Natural killer cell (primary cell): Measurements from ENCODE around the gene SMIM32. TPM values are rescaled to one million over a fixed set of nuclear protein-coding genes. Genes with fewer than 3 reads are reported as not detected.

Experiments
- ATAC-seq, 3 donors: fragments of 150-1000 bp in 2 of 3; fragments of 200-7000 bp in 1 of 3; cut with Tn5 transposase; 1 replicate in 1 of 3; 2 replicates in 2 of 3; pipeline ENCODE4 v1.10.0; 2021; ENCODE audit warnings: mild to moderate bottlenecking in 2 of 3, moderate library complexity in 2 of 3
- DNase-seq, 2 donors: peaks; one replicate each; pipeline versions ENCODE4 v3.0.0 to v3.0.0-alpha.2; 2013 to 2021; ENCODE audit warnings: mixed read lengths in 1 of 2
- H3K27ac ChIP-seq: one replicate; pipeline ENCODE4 v1.5.1; 2013; ENCODE audit warnings: mild to moderate bottlenecking, low read length
- H3K27me3 ChIP-seq: one replicate; pipeline ENCODE4 v1.6.1; 2013; ENCODE audit warnings: low read length; ENCODE audit not compliant: control insufficient read depth, insufficient read depth
- H3K36me3 ChIP-seq: one replicate; pipeline ENCODE4 v1.6.1; 2013; ENCODE audit warnings: low read length; ENCODE audit not compliant: control insufficient read depth, insufficient read depth
- H3K4me1 ChIP-seq: one replicate; pipeline ENCODE4 v1.6.1; 2013; ENCODE audit warnings: low read length; ENCODE audit not compliant: control insufficient read depth, insufficient read depth
- H3K4me3 ChIP-seq: one replicate; pipeline ENCODE4 v1.5.1; 2013; ENCODE audit warnings: low read length
- H3K9me3 ChIP-seq: one replicate; pipeline ENCODE4 v1.6.1; 2013; ENCODE audit warnings: low read length; ENCODE audit not compliant: control insufficient read depth, insufficient read depth
- H3K27ac Mint-ChIP-seq, 2 donors: one replicate each; pipeline ENCODE4 v1.8.0; 2022; ENCODE audit warnings: mild to moderate bottlenecking in 2 of 2, mixed read lengths in 2 of 2, moderate library complexity in 1 of 2
- H3K27me3 Mint-ChIP-seq, 2 donors: one replicate each; pipeline ENCODE4 v1.8.0; 2022; ENCODE audit warnings: low read depth in 2 of 2, mixed read lengths in 2 of 2
- H3K36me3 Mint-ChIP-seq: one replicate; pipeline ENCODE4 v1.8.0; 2022; ENCODE audit warnings: mixed read lengths
- H3K4me1 Mint-ChIP-seq, 2 donors: one replicate each; pipeline ENCODE4 v1.8.0; 2022; ENCODE audit warnings: mixed read lengths in 2 of 2
- H3K4me3 Mint-ChIP-seq: one replicate; pipeline ENCODE4 v1.8.0; 2022; ENCODE audit warnings: mild to moderate bottlenecking, moderate library complexity, mixed read lengths
- H3K9me3 Mint-ChIP-seq, 2 donors: one replicate each; pipeline ENCODE4 v1.8.0; 2022; ENCODE audit warnings: mixed read lengths in 2 of 2
- CTCF ChIP-seq: fragments of 200-600 bp; IDR thresholded peaks from one replicate; pipeline ENCODE4 v1.8.0; 2022; ENCODE audit warnings: antibody characterized with exemption
- intact Hi-C: fragments of 100-400 bp; cut with micrococcal nuclease; formaldehyde crosslinking; loops from one replicate; pipeline ENCODE4 v1.14.2; 2022
- total RNA-seq, 4 donors: library from RNA; stranded (reverse); fragments of 120-200 nt in 1 of 4; gene quantifications; one replicate each; pipeline versions ENCODE4 v1.2.3 to v1.2.4, GENCODE V29; 2013 to 2022

SMIM32 gene
- total RNA-seq, 3 donors from 2014 or later (not counting 1 experiment from before 2014, with no cell fraction given): not detected

- Mint-ChIP-seq H3K4me3 (no peak overlapping the region), H3K27me3 (no peaks in the 10 kb centered on the region), H3K36me3 (no peaks in the 10 kb centered on the region), H3K27ac (no peak overlapping the region), H3K9me3 (no peaks in the 10 kb centered on the region), H3K4me1 (peaks cover 21 to 32% of the 10 kb centered on the region in 2 donors)
- intact Hi-C loops: no loop called here
- H3K4me3 ChIP-seq: no peak overlapping the region
- no peak for TF ChIP-seq CTCF
- H3K36me3 ChIP-seq: no peaks in the 10 kb centered on the region
- no peaks in the 10 kb centered on the region for H3K4me1 ChIP-seq
- ATAC-seq (no peak), DNase-seq (no peak)
- H3K27me3 ChIP-seq: no peaks in the 10 kb centered on the region
- H3K9me3 ChIP-seq: no peaks in the 10 kb centered on the region
- H3K27ac ChIP-seq: no peak overlapping the region
These were observed 51.4 kb downstream of the SMIM32 start for GRCh38 chr5:136141561-136141960.

Other genes with a start within 250 kb of the SMIM32 start
- not detected for gene LECT2, start 238.2 kb downstream of the SMIM32 start, total RNA-seq
- gene TGFBI, start 164.2 kb downstream of the SMIM32 start, total RNA-seq: 10 to 100 TPM in 2 of 3 donors, 1 to 10 TPM in 1; 6.7 to 19.6 (median 18.5) TPM
- gene SMAD5, start 60.3 kb downstream of the SMIM32 start, total RNA-seq: 10 to 100 TPM; 44.0 to 60.1 (median 54.1) TPM
- not detected for gene TRPC7, start 172.4 kb upstream of the SMIM32 start, total RNA-seq